DND-41 (cell line): ENCODE results near the gene SLC22A24.

Experiments used
- ATAC-seq: fragments of 200-7000 bp; cut with Tn5 transposase; 3 replicates; pipeline ENCODE4 v1.9.1; 2021; ENCODE audit warnings: low read depth; ENCODE audit not compliant: insufficient read depth
- DNase-seq: peaks from one replicate; pipeline ENCODE4 v3.0.0-alpha.2; 2020
- H2AFZ ChIP-seq: 2 replicates; pipeline ENCODE4 v1.6.0; 2012; ENCODE audit warnings: low read depth, low read length
- H3K27ac ChIP-seq: 2 replicates; pipeline ENCODE4 v1.5.1; 2012; ENCODE audit warnings: low read length, inconsistent platforms
- H3K27me3 ChIP-seq: fragments of 200-600 bp; sonication (generic); 2 replicates; pipeline ENCODE4 v1.6.0; 2012; ENCODE audit warnings: low read length, mild to moderate bottlenecking, inconsistent platforms; ENCODE audit not compliant: insufficient read depth, poor library complexity
- H3K36me3 ChIP-seq: 2 replicates; pipeline ENCODE4 v1.5.1; 2012; ENCODE audit warnings: low read length, inconsistent platforms; ENCODE audit not compliant: insufficient read depth
- H3K4me1 ChIP-seq: 2 replicates; pipeline ENCODE4 v1.5.1; 2012; ENCODE audit warnings: mild to moderate bottlenecking, low read length; ENCODE audit not compliant: insufficient read depth
- H3K4me2 ChIP-seq: 2 replicates; pipeline ENCODE4 v1.6.0; 2012; ENCODE audit warnings: mild to moderate bottlenecking, moderate library complexity, low read length, inconsistent platforms; ENCODE audit not compliant: insufficient read depth
- H3K4me3 ChIP-seq, 2 experiments: fragments of 200-600 bp in 1 of 2; shearing (Covaris generic) in 1 of 2; 2 replicates each; pipeline ENCODE4 v1.5.1; 2012 to 2016; ENCODE audit warnings: inconsistent platforms in 2 of 2, low read length in 2 of 2, mild to moderate bottlenecking in 2 of 2, low read depth in 1 of 2, moderate library complexity in 1 of 2
- H3K79me2 ChIP-seq: 2 replicates; pipeline ENCODE4 v1.6.0; 2012; ENCODE audit warnings: low read length, inconsistent platforms; ENCODE audit not compliant: insufficient read depth
- H3K9ac ChIP-seq: 2 replicates; pipeline ENCODE4 v1.6.0; 2012; ENCODE audit warnings: low read depth, mild to moderate bottlenecking, inconsistent platforms, low read length, moderate library complexity
- H3K9me3 ChIP-seq: 2 replicates; pipeline ENCODE4 v1.5.1; 2012; ENCODE audit warnings: low read length, moderate library complexity, mild to moderate bottlenecking, inconsistent platforms; ENCODE audit not compliant: insufficient read depth, severe bottlenecking
- H4K20me1 ChIP-seq: 2 replicates; pipeline ENCODE4 v1.6.0; 2012; ENCODE audit warnings: low read length; ENCODE audit not compliant: insufficient read depth
- EZH2 ChIP-seq: IDR thresholded peaks from 3 replicates; pipeline ENCODE4 v1.6.1; 2012; ENCODE audit warnings: borderline replicate concordance, low read depth, mild to moderate bottlenecking, moderate library complexity, low read length, inconsistent platforms; ENCODE audit not compliant: severe bottlenecking
- TF ChIP-seq, protein P1 (sequence below): IDR thresholded peaks from 2 replicates; pipeline ENCODE4 v1.5.1; 2012; ENCODE audit warnings: borderline replicate concordance, low read length, moderate library complexity, mild to moderate bottlenecking; ENCODE audit not compliant: poor library complexity, severe bottlenecking; ENCODE audit errors: extremely low read depth

The SLC22A24 gene

DNA sequence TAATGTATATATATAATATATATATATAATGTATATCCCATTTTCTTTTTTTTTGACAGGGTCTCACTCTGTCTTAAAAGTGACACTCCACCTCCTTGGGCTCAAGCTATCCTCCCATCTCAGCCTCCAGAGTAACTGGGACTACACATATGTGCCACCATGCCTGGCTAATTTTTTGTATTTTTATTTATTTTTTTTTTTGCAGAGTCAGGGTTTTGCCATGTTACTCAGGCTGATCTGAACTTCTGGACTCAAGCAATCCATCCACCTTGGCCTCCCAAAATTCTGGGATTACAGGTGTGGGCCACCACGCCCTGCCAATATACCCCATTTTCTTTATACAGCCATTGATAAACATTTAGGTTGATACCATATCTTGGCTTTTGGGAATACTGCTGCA is 33.9 kb upstream of the SLC22A24 start:
- no peak overlapping the region for H2AFZ ChIP-seq
- TF ChIP-seq, protein P1, sequence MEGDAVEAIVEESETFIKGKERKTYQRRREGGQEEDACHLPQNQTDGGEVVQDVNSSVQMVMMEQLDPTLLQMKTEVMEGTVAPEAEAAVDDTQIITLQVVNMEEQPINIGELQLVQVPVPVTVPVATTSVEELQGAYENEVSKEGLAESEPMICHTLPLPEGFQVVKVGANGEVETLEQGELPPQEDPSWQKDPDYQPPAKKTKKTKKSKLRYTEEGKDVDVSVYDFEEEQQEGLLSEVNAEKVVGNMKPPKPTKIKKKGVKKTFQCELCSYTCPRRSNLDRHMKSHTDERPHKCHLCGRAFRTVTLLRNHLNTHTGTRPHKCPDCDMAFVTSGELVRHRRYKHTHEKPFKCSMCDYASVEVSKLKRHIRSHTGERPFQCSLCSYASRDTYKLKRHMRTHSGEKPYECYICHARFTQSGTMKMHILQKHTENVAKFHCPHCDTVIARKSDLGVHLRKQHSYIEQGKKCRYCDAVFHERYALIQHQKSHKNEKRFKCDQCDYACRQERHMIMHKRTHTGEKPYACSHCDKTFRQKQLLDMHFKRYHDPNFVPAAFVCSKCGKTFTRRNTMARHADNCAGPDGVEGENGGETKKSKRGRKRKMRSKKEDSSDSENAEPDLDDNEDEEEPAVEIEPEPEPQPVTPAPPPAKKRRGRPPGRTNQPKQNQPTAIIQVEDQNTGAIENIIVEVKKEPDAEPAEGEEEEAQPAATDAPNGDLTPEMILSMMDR: no peak
- TF ChIP-seq EZH2: no peak
- no peaks in the 10 kb centered on the region for H3K79me2 ChIP-seq
- ATAC-seq: no peak
- no peaks in the 10 kb centered on the region for H3K36me3 ChIP-seq
- H3K9ac ChIP-seq: no peak overlapping the region
- no peak for DNase-seq
- no peak overlapping the region for H3K27ac ChIP-seq
- no peaks in the 10 kb centered on the region for H3K4me1 ChIP-seq
- H4K20me1 ChIP-seq: no peaks in the 10 kb centered on the region
- H3K4me2 ChIP-seq: no peak overlapping the region
- H3K4me3 ChIP-seq: no peak overlapping the region
- no peaks in the 10 kb centered on the region for H3K27me3 ChIP-seq
- H3K9me3 ChIP-seq: no peaks in the 10 kb centered on the region

DNA sequence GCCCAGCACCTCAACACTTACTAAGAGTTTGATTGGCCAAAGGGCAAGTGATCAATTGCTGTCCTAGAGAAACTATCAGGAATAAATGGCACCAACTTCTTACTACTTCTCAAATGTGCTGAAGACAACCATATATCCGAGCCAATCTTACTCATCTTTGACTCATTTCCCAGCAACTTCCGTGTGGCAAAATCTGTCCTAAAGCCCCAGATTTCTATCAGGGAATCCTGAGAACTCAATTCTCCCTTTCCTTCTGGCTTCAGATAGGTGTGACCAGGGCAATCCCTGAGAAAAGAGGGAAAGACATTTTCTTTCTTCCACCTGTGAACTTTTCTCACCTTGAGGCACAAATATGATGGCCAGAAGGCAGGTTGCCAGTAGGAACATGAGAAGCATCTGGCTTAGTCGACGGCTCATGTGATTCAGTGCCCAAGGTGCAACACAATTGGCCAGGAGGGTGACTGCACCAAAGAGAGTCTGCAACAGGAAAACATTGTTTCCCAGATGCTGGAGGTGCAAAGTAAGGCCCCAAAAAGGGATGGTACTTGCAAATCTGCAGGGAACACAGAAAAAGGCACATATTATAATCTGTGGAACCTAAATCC is 21.8 kb upstream of the SLC22A24 start:
- H3K27me3 ChIP-seq: peaks cover 30% of the 10 kb centered on the region
- TF ChIP-seq, protein P1: no peak
- no peak for TF ChIP-seq EZH2
- no peak for ATAC-seq
- no peak overlapping the region for H3K4me2 ChIP-seq
- H3K79me2 ChIP-seq: no peaks in the 10 kb centered on the region
- no peaks in the 10 kb centered on the region for H4K20me1 ChIP-seq
- no peak overlapping the region for H3K4me3 ChIP-seq
- H3K9me3 ChIP-seq: no peaks in the 10 kb centered on the region
- no peak overlapping the region for H3K27ac ChIP-seq
- H3K36me3 ChIP-seq: no peaks in the 10 kb centered on the region
- H3K9ac ChIP-seq: no peak overlapping the region
- no peak for DNase-seq
- H2AFZ ChIP-seq: no peak overlapping the region
- no peaks in the 10 kb centered on the region for H3K4me1 ChIP-seq

DNA sequence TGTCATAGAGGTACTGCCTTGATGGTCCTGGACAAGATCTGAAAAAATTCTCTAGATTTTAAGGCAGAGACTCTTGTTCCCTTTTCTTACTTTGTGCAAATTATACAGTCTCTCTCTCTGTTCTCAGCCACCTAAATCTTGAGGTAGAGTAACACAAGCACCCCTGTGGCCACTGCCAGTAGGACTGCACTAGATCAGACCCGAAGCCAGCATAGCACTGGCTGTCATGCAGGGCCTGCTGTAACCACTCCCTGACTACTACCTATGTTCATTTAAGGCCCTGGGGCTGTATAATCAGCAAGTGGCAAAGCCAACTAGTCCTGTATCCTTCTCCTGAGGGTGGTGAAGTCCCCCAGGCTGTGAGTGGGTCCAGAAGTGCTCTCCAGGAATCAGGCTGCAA is 11.8 kb upstream of the SLC22A24 start:
- H2AFZ ChIP-seq: no peak overlapping the region
- no peak for DNase-seq
- ATAC-seq: no peak

More for the DNA sequence above, 11.8 kb upstream of the SLC22A24 start:
- no peak for TF ChIP-seq EZH2
- TF ChIP-seq, protein P1: no peak
- Histone ChIP-seq H3K4me2 (no peak overlapping the region), H3K79me2 (no peaks in the 10 kb centered on the region), H3K36me3 (no peaks in the 10 kb centered on the region), H4K20me1 (no peaks in the 10 kb centered on the region), H3K9ac (no peak overlapping the region), H3K27me3 (peaks cover 8% of the 10 kb centered on the region), H3K4me1 (no peaks in the 10 kb centered on the region), H3K9me3 (no peaks in the 10 kb centered on the region), H3K4me3 (no peak overlapping the region), H3K27ac (no peak overlapping the region)
